Measurements from ENCODE around the gene NR2F6.

Gene NR2F6

GRCh38 chr19:17286263-17286662, 40.5 kb upstream of the NR2F6 start:
- DNase-seq (ENCODE audit: low spot score) = no peak
- CTCF ChIA-PET = no interaction called here
- no peak overlapping the region for H3K27ac ChIP-seq
- TF ChIP-seq CTCF (conservative IDR thresholded peaks at IDR 0.05; ENCODE audit: low read depth) = no peak
- POLR2A ChIA-PET (ENCODE audit: low non-redundant PET) = no interaction called here

- no peak overlapping the region for H3K27ac ChIP-seq
- DNase-seq (ENCODE audit: low spot score) = no peak
- ChIA-PET POLR2A (ENCODE audit: low non-redundant PET) (interaction anchor here (0.7 kb wide), 1 partner anchor 215 kb away, joined by 3 read pairs; no protein-coding TSS in a partner anchor), CTCF (no interaction called here)
- TF ChIP-seq CTCF (conservative IDR thresholded peaks at IDR 0.05; ENCODE audit: low read depth) = no peak
Measured at GRCh38 chr19:17285415-17286135, 39.9 kb upstream of the NR2F6 start.

GRCh38 chr19:17283504-17283996, 37.8 kb upstream of the NR2F6 start:
- TF ChIP-seq CTCF (conservative IDR thresholded peaks at IDR 0.05; ENCODE audit: low read depth) = no peak
- no peak for DNase-seq (ENCODE audit: low spot score)
- ChIA-PET POLR2A (ENCODE audit: low non-redundant PET) (no interaction called here), CTCF (interaction anchor here (0.6 to 2.1 kb wide), 8 partner anchors 9 to 458 kb away, joined by 3 to 16 read pairs (median 4); partner anchors contain the start of gene USHBP1)
- no peak overlapping the region for H3K27ac ChIP-seq

- POLR2A ChIA-PET (ENCODE audit: low non-redundant PET) = no interaction called here
- H3K27ac ChIP-seq = no peak overlapping the region
- CTCF ChIA-PET = interaction anchor here (0.6 to 2.1 kb wide), 19 partner anchors 8 to 512 kb away, joined by 3 to 16 read pairs (median 4); partner anchors contain the start of gene OCEL1
- peak; percentile 98 for TF ChIP-seq CTCF (conservative IDR thresholded peaks at IDR 0.05; ENCODE audit: low read depth)
- DNase-seq (ENCODE audit: low spot score) = peak; percentile 81
Measured at GRCh38 chr19:17282488-17283125, 36.9 kb upstream of the NR2F6 start.

GRCh38 chr19:17281391-17282304, 35.9 kb upstream of the NR2F6 start, which contains the start of gene ANKLE1:
Gene ANKLE1, plus strand, starts transcription at chr19:17281901. Its CDS starts 20 bp downstream, at chr19:17281921.
- POLR2A ChIA-PET (ENCODE audit: low non-redundant PET) = no interaction called here
- H3K27ac ChIP-seq = no peak within 1 kb of the TSS
- DNase-seq (ENCODE audit: low spot score) = peak; percentile 20
- CTCF ChIA-PET = interaction anchor here (0.6 to 2.1 kb wide), 19 partner anchors 9 to 511 kb away, joined by 3 to 16 read pairs (median 4); partner anchors contain the start of gene OCEL1
- no peak for TF ChIP-seq CTCF (conservative IDR thresholded peaks at IDR 0.05; ENCODE audit: low read depth)

- CTCF ChIA-PET = no interaction called here
- POLR2A ChIA-PET (ENCODE audit: low non-redundant PET) = no interaction called here
- no peak for DNase-seq (ENCODE audit: low spot score)
- peak overlapping the region; percentile 31 for H3K27ac ChIP-seq
- no peak for TF ChIP-seq CTCF (conservative IDR thresholded peaks at IDR 0.05; ENCODE audit: low read depth)
Measured at GRCh38 chr19:17279436-17279835, 33.7 kb upstream of the NR2F6 start.

Data from RWPE1 (cell line).